Transverse colon (tissue), 3 donors: ENCODE measurements around the gene GLRX.

Experiments used
- POLR2A ChIP-seq: fragments of 450-650 bp; IDR thresholded peaks from one replicate; pipeline ENCODE4 v1.6.1; 2016; ENCODE audit warnings: antibody characterized with exemption, mild to moderate bottlenecking, moderate library complexity
- TF ChIP-seq, protein P1 (sequence below), 5 experiments: fragments of 200-600 bp in 3 of 5; fragments of 450-650 bp in 2 of 5; sonication (generic) in 3 of 5; IDR thresholded peaks; 1 replicate in 2 of 5; 2 replicates in 3 of 5; pipeline ENCODE4 v1.5.1; 2016 to 2017; ENCODE audit warnings: antibody characterized with exemption in 5 of 5, inconsistent platforms in 3 of 5, mild to moderate bottlenecking in 2 of 5, moderate library complexity in 1 of 5

DNA sequence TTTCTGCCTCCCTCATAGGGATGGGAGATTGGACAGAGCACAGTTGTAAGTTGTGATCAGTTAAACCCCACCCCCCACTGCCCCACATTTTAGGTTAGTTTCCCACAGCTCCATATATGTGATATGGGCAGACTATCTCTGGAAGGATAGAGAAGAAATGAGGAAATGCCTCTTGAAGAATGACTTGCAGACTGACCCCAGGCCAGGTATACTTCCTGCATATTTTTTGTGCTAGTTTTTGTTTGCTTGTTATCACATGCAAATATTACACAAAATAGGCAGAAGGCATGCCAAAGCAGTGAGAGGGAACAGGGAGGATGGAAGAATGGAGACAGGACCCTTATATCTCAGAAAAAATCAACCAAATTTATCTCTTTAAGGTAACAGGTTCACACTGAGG lies 10.1 kb upstream of the GLRX start:
- no peak for TF ChIP-seq POLR2A
- TF ChIP-seq, protein P1, sequence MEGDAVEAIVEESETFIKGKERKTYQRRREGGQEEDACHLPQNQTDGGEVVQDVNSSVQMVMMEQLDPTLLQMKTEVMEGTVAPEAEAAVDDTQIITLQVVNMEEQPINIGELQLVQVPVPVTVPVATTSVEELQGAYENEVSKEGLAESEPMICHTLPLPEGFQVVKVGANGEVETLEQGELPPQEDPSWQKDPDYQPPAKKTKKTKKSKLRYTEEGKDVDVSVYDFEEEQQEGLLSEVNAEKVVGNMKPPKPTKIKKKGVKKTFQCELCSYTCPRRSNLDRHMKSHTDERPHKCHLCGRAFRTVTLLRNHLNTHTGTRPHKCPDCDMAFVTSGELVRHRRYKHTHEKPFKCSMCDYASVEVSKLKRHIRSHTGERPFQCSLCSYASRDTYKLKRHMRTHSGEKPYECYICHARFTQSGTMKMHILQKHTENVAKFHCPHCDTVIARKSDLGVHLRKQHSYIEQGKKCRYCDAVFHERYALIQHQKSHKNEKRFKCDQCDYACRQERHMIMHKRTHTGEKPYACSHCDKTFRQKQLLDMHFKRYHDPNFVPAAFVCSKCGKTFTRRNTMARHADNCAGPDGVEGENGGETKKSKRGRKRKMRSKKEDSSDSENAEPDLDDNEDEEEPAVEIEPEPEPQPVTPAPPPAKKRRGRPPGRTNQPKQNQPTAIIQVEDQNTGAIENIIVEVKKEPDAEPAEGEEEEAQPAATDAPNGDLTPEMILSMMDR (IDR thresholded peaks at IDR 0.05): no peak
